CD1c-positive myeloid dendritic cell (primary cell): ENCODE results near the gene SMAP1.

Source experiments
- DNase-seq: peaks from one replicate; pipeline ENCODE4 v3.0.0-alpha.2; 2016; ENCODE audit errors: extremely low spot score

SMAP1 gene

GRCh38 chr6:70684794-70685493 is 17.3 kb downstream of the SMAP1 start:
- DNase-seq = no peak

GRCh38 chr6:70685494-70686180 is 18.0 kb downstream of the SMAP1 start:
- DNase-seq = no peak

GRCh38 chr6:70686548-70687133 is 19.0 kb downstream of the SMAP1 start:
- peak; percentile 75 for DNase-seq

- DNase-seq = no peak
Observed at GRCh38 chr6:70693887-70694286, 26.2 kb downstream of the SMAP1 start.

- DNase-seq = no peak
Observed at GRCh38 chr6:70694371-70694770, 26.7 kb downstream of the SMAP1 start.

GRCh38 chr6:70700922-70701876 is 33.5 kb downstream of the SMAP1 start:
- no peak for DNase-seq

GRCh38 chr6:70705772-70706171 is 38.1 kb downstream of the SMAP1 start:
- DNase-seq = no peak

GRCh38 chr6:70706491-70707123 is 38.9 kb downstream of the SMAP1 start:
- DNase-seq = peak; percentile 69

- DNase-seq = no peak
Observed at GRCh38 chr6:70707893-70708292, 40.2 kb downstream of the SMAP1 start.

GRCh38 chr6:70708448-70708847 is 40.8 kb downstream of the SMAP1 start:
- DNase-seq = no peak

- peak; percentile 10 for DNase-seq
Observed at GRCh38 chr6:70709826-70710225, 42.1 kb downstream of the SMAP1 start.

- no peak for DNase-seq
Observed at GRCh38 chr6:70714716-70715257, 47.1 kb downstream of the SMAP1 start.

GRCh38 chr6:70717038-70717801 is 49.5 kb downstream of the SMAP1 start:
- DNase-seq = peak; percentile 9

GRCh38 chr6:70724524-70724923 is 56.8 kb downstream of the SMAP1 start:
- no peak for DNase-seq

- no peak for DNase-seq
Observed at GRCh38 chr6:70725817-70726415, 58.2 kb downstream of the SMAP1 start.

GRCh38 chr6:70734381-70734780 is 66.7 kb downstream of the SMAP1 start:
- no peak for DNase-seq

GRCh38 chr6:70734979-70735378 is 67.3 kb downstream of the SMAP1 start:
- DNase-seq = no peak

- no peak for DNase-seq
Observed at GRCh38 chr6:70735513-70735912, 67.8 kb downstream of the SMAP1 start.

GRCh38 chr6:70738028-70738427 is 70.3 kb downstream of the SMAP1 start:
- DNase-seq = no peak

- no peak for DNase-seq
Observed at GRCh38 chr6:70739534-70739933, 71.9 kb downstream of the SMAP1 start.
